Type B pancreatic cell (in vitro differentiated cells): ENCODE measurements around the gene ATP1A1. TPM values are rescaled to one million over a fixed set of nuclear protein-coding genes. Genes with fewer than 3 reads are reported as not detected.

Source experiments
- DNase-seq: peaks from one replicate; pipeline ENCODE4 v3.0.0; 2021; ENCODE audit warnings: mixed read lengths; ENCODE audit not compliant: unreplicated experiment; ENCODE audit errors: extremely low spot score
- H3K27ac Mint-ChIP-seq: 2 replicates; pipeline ENCODE4 v1.8.0; 2021; ENCODE audit warnings: mild to moderate bottlenecking, mixed read lengths
- H3K27me3 Mint-ChIP-seq: 2 replicates; pipeline ENCODE4 v1.8.0; 2021; ENCODE audit warnings: mixed read lengths
- H3K36me3 Mint-ChIP-seq: 2 replicates; pipeline ENCODE4 v1.8.0; 2021; ENCODE audit warnings: mixed read lengths
- H3K4me1 Mint-ChIP-seq: one replicate; pipeline ENCODE4 v1.8.0; 2021; ENCODE audit warnings: mixed read lengths; ENCODE audit not compliant: unreplicated experiment
- H3K4me3 Mint-ChIP-seq: 2 replicates; pipeline ENCODE4 v1.8.0; 2021; ENCODE audit warnings: mild to moderate bottlenecking, mixed read lengths
- H3K9me3 Mint-ChIP-seq: 2 replicates; pipeline ENCODE4 v1.8.0; 2021; ENCODE audit warnings: mixed read lengths
- total RNA-seq: library from RNA; stranded (reverse); gene quantifications from 2 replicates; pipeline ENCODE4 v1.2.1, GENCODE V29; 2021; ENCODE audit warnings: low replicate concordance
- TF ChIP-seq, protein P1 (sequence below): fragments of 200-600 bp; sonication (generic); conservative IDR thresholded peaks from 2 replicates; pipeline ENCODE4 v1.5.0; 2021; ENCODE audit warnings: antibody characterized with exemption, mild to moderate bottlenecking

ATP1A1 gene
- total RNA-seq, 1 donor from 2014 or later, result 374 TPM

DNA sequence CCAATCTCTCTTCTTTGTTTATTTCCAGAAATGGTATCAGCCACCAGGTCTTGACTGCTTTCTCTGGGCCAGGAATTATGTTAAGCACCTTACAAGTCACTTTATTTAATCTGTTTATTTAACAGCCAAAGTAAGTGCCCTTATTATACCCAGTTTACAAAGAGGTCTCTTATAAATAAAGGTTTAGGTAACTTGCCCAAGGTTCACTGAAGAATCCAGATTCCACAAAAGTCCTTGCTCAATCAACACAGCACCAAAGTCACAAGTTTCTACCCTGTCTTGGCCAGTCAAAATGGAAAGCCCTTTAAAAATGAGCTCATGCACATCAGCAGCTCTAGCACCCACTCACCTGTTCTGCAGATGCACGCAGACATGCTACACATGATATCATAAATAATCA is 28.0 kb upstream of the ATP1A1 start:
- no peak overlapping the region for H3K27ac Mint-ChIP-seq
- TF ChIP-seq, protein P1, sequence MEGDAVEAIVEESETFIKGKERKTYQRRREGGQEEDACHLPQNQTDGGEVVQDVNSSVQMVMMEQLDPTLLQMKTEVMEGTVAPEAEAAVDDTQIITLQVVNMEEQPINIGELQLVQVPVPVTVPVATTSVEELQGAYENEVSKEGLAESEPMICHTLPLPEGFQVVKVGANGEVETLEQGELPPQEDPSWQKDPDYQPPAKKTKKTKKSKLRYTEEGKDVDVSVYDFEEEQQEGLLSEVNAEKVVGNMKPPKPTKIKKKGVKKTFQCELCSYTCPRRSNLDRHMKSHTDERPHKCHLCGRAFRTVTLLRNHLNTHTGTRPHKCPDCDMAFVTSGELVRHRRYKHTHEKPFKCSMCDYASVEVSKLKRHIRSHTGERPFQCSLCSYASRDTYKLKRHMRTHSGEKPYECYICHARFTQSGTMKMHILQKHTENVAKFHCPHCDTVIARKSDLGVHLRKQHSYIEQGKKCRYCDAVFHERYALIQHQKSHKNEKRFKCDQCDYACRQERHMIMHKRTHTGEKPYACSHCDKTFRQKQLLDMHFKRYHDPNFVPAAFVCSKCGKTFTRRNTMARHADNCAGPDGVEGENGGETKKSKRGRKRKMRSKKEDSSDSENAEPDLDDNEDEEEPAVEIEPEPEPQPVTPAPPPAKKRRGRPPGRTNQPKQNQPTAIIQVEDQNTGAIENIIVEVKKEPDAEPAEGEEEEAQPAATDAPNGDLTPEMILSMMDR, result no peak
- peaks cover 15% of the 10 kb centered on the region for H3K4me1 Mint-ChIP-seq
- no peak for DNase-seq
- no peaks in the 10 kb centered on the region for H3K36me3 Mint-ChIP-seq
- H3K27me3 Mint-ChIP-seq, result no peaks in the 10 kb centered on the region
- H3K9me3 Mint-ChIP-seq, result no peaks in the 10 kb centered on the region
- no peak overlapping the region for H3K4me3 Mint-ChIP-seq

DNA sequence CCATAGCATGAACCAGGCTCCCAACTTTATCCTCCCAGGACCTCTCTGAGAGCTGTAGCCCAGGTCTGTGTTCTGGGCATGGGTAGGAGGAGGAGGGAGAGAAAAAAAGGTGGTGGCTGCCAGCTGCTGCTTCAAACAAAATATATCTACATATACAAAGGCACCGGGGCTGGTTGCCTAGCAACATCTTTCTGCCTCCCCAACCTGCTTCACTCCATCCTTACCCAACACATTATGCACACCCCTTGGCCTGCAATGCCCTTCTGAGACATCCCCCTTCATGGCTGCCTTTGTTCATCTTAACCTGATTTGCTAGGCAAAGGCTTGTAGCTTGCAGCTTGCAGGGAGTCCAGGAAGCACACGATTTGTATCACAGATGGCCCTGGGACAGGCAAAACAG is 27.2 kb upstream of the ATP1A1 start:
- Mint-ChIP-seq H3K4me1 (peaks cover 15% of the 10 kb centered on the region), H3K9me3 (no peaks in the 10 kb centered on the region), H3K27ac (no peak overlapping the region), H3K4me3 (no peak overlapping the region), H3K36me3 (no peaks in the 10 kb centered on the region), H3K27me3 (no peaks in the 10 kb centered on the region)
- TF ChIP-seq, protein P1, result no peak
- DNase-seq, result no peak

DNA sequence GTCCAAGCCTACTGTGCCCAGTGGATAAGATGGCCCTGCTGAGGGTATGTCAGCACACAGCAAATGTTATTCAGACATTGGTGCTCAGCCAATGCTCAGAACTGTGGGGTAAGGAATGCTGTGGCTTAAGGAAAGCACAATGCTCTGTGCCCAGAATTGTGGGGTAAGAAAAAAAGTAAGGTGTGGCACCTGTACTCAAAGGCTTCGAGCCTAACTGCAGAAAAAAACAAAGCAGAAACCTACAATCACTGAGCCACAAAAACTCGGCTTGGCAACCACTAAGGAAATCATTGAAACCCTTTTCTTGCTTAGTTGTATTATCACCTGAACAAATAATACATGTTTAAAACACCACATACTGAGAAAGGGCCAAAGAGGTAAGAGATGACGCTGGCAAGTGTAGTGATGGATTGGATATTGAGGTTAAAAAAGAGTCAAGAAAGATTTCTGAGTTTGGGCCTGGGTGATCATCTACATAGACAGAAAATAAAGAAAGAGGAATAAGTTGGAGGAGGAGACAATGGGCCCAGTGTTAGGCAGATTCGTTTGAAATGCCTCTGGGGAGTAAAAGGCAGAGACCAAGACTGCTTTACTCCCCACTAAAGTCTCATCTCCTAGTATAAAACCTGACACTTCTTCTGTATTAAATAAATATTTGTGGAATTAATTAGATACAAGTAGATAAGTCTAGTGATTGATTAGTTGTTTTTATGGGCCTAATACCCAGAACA is 25.9 kb upstream of the ATP1A1 start:
- Mint-ChIP-seq H3K27ac (no peak overlapping the region), H3K36me3 (no peaks in the 10 kb centered on the region), H3K4me3 (no peak overlapping the region), H3K27me3 (no peaks in the 10 kb centered on the region), H3K4me1 (peaks cover 15% of the 10 kb centered on the region), H3K9me3 (no peaks in the 10 kb centered on the region)
- DNase-seq, result no peak
- TF ChIP-seq, protein P1, result no peak

DNA sequence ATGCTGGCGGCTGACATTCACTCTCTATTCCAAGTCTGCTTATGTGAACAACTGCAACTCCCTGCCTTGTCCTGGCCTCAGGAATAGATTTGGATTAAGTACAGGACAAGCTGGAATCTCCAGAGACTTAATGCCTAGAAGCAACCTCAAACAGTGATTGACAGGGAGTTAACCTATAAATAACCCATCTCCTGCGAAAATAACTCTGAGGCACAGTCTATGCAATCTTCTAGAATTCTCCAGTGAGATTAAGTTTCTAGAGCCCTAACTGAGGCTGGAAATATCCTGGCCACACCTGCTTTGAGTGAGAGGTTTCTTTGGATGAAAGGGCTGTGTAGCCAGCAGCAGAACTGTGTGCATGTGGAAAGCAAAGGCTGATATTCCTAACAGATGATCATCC is 25.3 kb upstream of the ATP1A1 start:
- Mint-ChIP-seq H3K4me1 (peaks cover 15% of the 10 kb centered on the region), H3K27ac (no peak overlapping the region), H3K27me3 (no peaks in the 10 kb centered on the region), H3K4me3 (no peak overlapping the region), H3K36me3 (no peaks in the 10 kb centered on the region), H3K9me3 (no peaks in the 10 kb centered on the region)
- no peak for DNase-seq
- TF ChIP-seq, protein P1, result no peak

DNA sequence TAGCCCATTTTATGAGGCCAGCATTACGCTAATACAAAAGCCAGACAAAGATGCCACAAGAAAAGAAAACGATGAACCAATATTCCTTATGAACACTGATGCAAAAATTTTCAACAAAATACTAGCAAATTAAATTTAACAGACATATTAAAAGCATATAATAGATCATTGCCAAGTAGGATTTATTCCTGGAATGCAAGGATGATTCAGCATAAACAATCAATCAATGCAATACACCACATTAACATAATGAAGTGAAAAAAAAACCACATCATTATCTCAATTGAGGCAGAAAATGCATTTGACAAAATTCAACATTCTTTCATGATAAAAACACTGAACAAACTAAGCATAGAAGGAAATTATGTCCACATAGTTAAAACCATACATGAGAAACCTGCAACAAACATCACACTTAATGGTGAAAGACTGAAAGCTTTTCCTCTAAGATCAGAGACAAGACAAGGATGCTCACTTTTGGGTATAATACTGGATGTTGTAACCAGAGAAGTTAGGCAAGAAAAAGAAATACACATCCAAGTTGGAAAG is 22.9 kb upstream of the ATP1A1 start:
- Mint-ChIP-seq H3K4me1 (peaks cover 15% of the 10 kb centered on the region), H3K4me3 (no peak overlapping the region), H3K27ac (no peak overlapping the region), H3K36me3 (no peaks in the 10 kb centered on the region), H3K9me3 (no peaks in the 10 kb centered on the region), H3K27me3 (no peaks in the 10 kb centered on the region)
- TF ChIP-seq, protein P1, result no peak
- no peak for DNase-seq
